ENCODE measurements around the gene GAPDHS.

DNA sequence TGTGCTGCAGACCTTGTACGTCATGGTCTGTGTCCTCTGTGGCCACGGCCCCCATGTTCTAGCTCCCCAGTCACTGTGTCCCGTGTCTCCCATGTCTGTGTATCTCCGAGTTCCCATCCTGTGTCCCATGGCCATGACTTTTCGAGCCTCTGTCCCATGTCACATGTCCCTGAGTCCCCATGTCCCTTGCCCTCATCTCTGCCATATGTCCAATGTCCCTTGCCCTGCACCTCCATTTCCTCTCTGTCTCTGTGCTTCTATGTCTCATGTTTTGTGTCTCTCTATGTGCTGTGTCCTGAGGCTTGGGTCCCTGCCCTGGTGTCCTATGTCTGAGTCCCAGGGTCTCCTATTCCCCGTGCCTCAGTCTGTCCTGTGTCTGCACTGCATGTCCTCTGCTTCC, 28.2 kb downstream of the GAPDHS start:
- TF ChIP-seq EZH2 (IDR thresholded peaks at IDR 0.05): no peak
- TF ChIP-seq, protein P1, sequence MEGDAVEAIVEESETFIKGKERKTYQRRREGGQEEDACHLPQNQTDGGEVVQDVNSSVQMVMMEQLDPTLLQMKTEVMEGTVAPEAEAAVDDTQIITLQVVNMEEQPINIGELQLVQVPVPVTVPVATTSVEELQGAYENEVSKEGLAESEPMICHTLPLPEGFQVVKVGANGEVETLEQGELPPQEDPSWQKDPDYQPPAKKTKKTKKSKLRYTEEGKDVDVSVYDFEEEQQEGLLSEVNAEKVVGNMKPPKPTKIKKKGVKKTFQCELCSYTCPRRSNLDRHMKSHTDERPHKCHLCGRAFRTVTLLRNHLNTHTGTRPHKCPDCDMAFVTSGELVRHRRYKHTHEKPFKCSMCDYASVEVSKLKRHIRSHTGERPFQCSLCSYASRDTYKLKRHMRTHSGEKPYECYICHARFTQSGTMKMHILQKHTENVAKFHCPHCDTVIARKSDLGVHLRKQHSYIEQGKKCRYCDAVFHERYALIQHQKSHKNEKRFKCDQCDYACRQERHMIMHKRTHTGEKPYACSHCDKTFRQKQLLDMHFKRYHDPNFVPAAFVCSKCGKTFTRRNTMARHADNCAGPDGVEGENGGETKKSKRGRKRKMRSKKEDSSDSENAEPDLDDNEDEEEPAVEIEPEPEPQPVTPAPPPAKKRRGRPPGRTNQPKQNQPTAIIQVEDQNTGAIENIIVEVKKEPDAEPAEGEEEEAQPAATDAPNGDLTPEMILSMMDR (IDR thresholded peaks at IDR 0.05): no peak
